Renal pelvis (tissue), 4 donors: ENCODE results near the gene UBR2. TPM values are rescaled to one million over a fixed set of nuclear protein-coding genes. Genes with fewer than 3 reads are reported as not detected.
"Not testable (repeated sequence)": the region's sequence is repeated elsewhere in the genome, so short reads cannot be mapped to it uniquely, and the experiment has no call there.

ENCODE experiments used
- DNase-seq: peaks from one replicate; pipeline ENCODE4 v3.0.0-alpha.2; 2013
- polyA plus RNA-seq, 3 donors: library from polyadenylated mRNA; unstranded; fragments of 120-200 nt; gene quantifications; one replicate each; pipeline ENCODE4 v1.2.1, GENCODE V29; 2013; ENCODE audit not compliant: insufficient read length in 3 of 3

UBR2 gene
- polyA plus RNA-seq, 3 donors, result 25.3 to 35.9 (median 30.7) TPM

- DNase-seq, result no peak
Observed at GRCh38 chr6:42692137-42692911, 128.5 kb downstream of the UBR2 start.

- no peak for DNase-seq
Observed at GRCh38 chr6:42693725-42694323, 130.0 kb downstream of the UBR2 start.

- DNase-seq, result no peak
Observed at GRCh38 chr6:42694586-42694985, 130.8 kb downstream of the UBR2 start.

- DNase-seq, result no peak
Observed at GRCh38 chr6:42696526-42697267, 132.9 kb downstream of the UBR2 start.

GRCh38 chr6:42697268-42697655, 133.4 kb downstream of the UBR2 start:
- DNase-seq, result no peak

- DNase-seq, result no peak
Observed at GRCh38 chr6:42698217-42698616, 134.4 kb downstream of the UBR2 start.

- DNase-seq, result no peak
Observed at GRCh38 chr6:42702200-42702599, 138.4 kb downstream of the UBR2 start.

GRCh38 chr6:42702786-42703185, 139.0 kb downstream of the UBR2 start:
- not testable (repeated sequence) for DNase-seq

GRCh38 chr6:42704251-42704936, 140.6 kb downstream of the UBR2 start:
- DNase-seq, result peak; percentile 54

GRCh38 chr6:42704937-42705374, 141.1 kb downstream of the UBR2 start:
- DNase-seq, result no peak

GRCh38 chr6:42707595-42707994, 143.8 kb downstream of the UBR2 start:
- no peak for DNase-seq

- no peak for DNase-seq
Observed at GRCh38 chr6:42708096-42708495, 144.3 kb downstream of the UBR2 start.

GRCh38 chr6:42709871-42710270, 146.0 kb downstream of the UBR2 start:
- no peak for DNase-seq

- DNase-seq, result peak; percentile 35
Observed at GRCh38 chr6:42710316-42710715, 146.5 kb downstream of the UBR2 start.

- no peak for DNase-seq
Observed at GRCh38 chr6:42711930-42712329, 148.1 kb downstream of the UBR2 start.

GRCh38 chr6:42714098-42714761, 150.4 kb downstream of the UBR2 start:
- no peak for DNase-seq

GRCh38 chr6:42715871-42716270, 152.0 kb downstream of the UBR2 start:
- no peak for DNase-seq

- DNase-seq, result no peak
Observed at GRCh38 chr6:42720739-42721138, 156.9 kb downstream of the UBR2 start.

- DNase-seq, result no peak
Observed at GRCh38 chr6:42722497-42722896, 158.7 kb downstream of the UBR2 start, which contains the start of gene PRPH2. Gene PRPH2 (minus strand): TSS chr6:42722597. CDS start chr6:42722334, 263 bp downstream.

GRCh38 chr6:42724825-42725224, 161.0 kb downstream of the UBR2 start:
- no peak for DNase-seq

- no peak for DNase-seq
Observed at GRCh38 chr6:42726026-42726425, 162.2 kb downstream of the UBR2 start.
